SK-N-MC (cell line): Measurements from ENCODE around the gene CFAP299.
"Not testable (repeated sequence)": the region's sequence is repeated elsewhere in the genome, so short reads cannot be mapped to it uniquely, and the experiment has no call there.

ENCODE experiments used
- DNase-seq: peaks from one replicate; pipeline ENCODE4 v3.0.0-alpha.2; 2011; ENCODE audit warnings: low read depth, low spot score
- H3K27ac ChIP-seq: fragments of 200-600 bp; sonication (generic); 2 replicates; pipeline ENCODE4 v1.5.1; 2016; ENCODE audit warnings: mixed run types
- H3K36me3 ChIP-seq: fragments of 200-600 bp; sonication (generic); 2 replicates; pipeline ENCODE4 v1.6.1; 2017; ENCODE audit warnings: antibody characterized with exemption, low read length, mixed read lengths; ENCODE audit not compliant: insufficient read depth
- H3K4me3 ChIP-seq: fragments of 200-600 bp; sonication (generic); 2 replicates; pipeline ENCODE4 v1.5.1; 2016
- H3K9ac ChIP-seq: fragments of 200-600 bp; sonication (generic); 2 replicates; pipeline ENCODE4 v1.8.0; 2017; ENCODE audit warnings: mixed run types, mixed read lengths; ENCODE audit not compliant: insufficient read length
- H3K9me3 ChIP-seq: fragments of 200-600 bp; sonication (generic); 2 replicates; pipeline ENCODE4 v1.6.1; 2017; ENCODE audit warnings: low read depth, mild to moderate bottlenecking, antibody characterized with exemption, low read length, moderate library complexity, mixed read lengths
- EZH2 ChIP-seq: fragments of 200-600 bp; sonication (generic); IDR thresholded peaks from one replicate; pipeline ENCODE4 v1.6.1; 2017; ENCODE audit warnings: antibody characterized with exemption
- FOXP2 ChIP-seq: optimal IDR thresholded peaks from 2 replicates; pipeline ENCODE3; 2011; ENCODE audit warnings: mild to moderate bottlenecking, moderate library complexity; ENCODE audit not compliant: insufficient read depth; ENCODE audit errors: extremely low read length, control extremely low read depth
- POLR2AphosphoS5 ChIP-seq: IDR thresholded peaks from 2 replicates; pipeline ENCODE4 v1.6.1; 2012; ENCODE audit warnings: mild to moderate bottlenecking, low read depth, low read length, borderline replicate concordance

The CFAP299 gene

GRCh38 chr4:80340036-80340435, 4.5 kb downstream of the CFAP299 start:
- no peak for DNase-seq
- Histone ChIP-seq H3K9me3 (no peaks in the 10 kb centered on the region), H3K27ac (no peak overlapping the region), H3K36me3 (no peaks in the 10 kb centered on the region), H3K4me3 (no peak overlapping the region), H3K9ac (no peak overlapping the region)
- TF ChIP-seq EZH2, result no peak
- TF ChIP-seq FOXP2, result no peak
- TF ChIP-seq POLR2AphosphoS5, result no peak

GRCh38 chr4:80342684-80343083, 7.2 kb downstream of the CFAP299 start:
- DNase-seq, H3K4me3 ChIP-seq, H3K36me3 ChIP-seq, H3K9me3 ChIP-seq, H3K9ac ChIP-seq, H3K27ac ChIP-seq: not testable (repeated sequence)

- DNase-seq, result no peak
- Histone ChIP-seq H3K9ac (no peak overlapping the region), H3K9me3 (no peaks in the 10 kb centered on the region), H3K4me3 (no peak overlapping the region), H3K36me3 (no peaks in the 10 kb centered on the region), H3K27ac (no peak overlapping the region)
- TF ChIP-seq POLR2AphosphoS5 (no peak), EZH2 (no peak), FOXP2 (no peak)
These were observed 8.4 kb downstream of the CFAP299 start for GRCh38 chr4:80343887-80344286.

DNA sequence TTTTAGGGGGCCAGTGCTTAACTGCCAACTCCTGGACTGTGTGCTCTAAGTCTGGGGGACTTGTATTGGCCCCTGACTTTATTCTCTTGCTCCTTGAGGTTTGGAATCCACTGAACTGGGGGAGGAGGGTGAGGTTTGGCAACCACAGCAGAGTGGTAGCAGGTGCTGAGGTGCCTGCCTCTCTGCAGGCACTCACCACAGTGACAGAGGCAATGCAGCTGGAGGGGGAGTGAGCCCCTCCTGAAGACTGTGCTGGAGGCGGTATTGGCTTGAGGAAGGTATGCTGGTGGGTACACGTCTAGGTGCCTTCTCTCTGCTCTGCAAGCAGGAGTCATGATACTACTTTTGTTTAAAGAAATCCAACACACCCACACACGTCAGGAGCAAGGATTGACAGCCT, 24.6 kb downstream of the CFAP299 start:
- no peaks in the 10 kb centered on the region for H3K36me3 ChIP-seq
- H3K9ac ChIP-seq, result no peak overlapping the region
- no peak overlapping the region for H3K27ac ChIP-seq
- DNase-seq, result no peak
- H3K4me3 ChIP-seq, result no peak overlapping the region
- no peak for TF ChIP-seq EZH2
- no peak for TF ChIP-seq FOXP2
- no peak for TF ChIP-seq POLR2AphosphoS5
- no peaks in the 10 kb centered on the region for H3K9me3 ChIP-seq

GRCh38 chr4:80360900-80361299, 25.4 kb downstream of the CFAP299 start:
- no peak for DNase-seq
- no peak overlapping the region for H3K27ac ChIP-seq
- H3K4me3 ChIP-seq, result no peak overlapping the region
- no peak overlapping the region for H3K9ac ChIP-seq
- TF ChIP-seq POLR2AphosphoS5 (no peak), EZH2 (no peak), FOXP2 (no peak)
- no peaks in the 10 kb centered on the region for H3K36me3 ChIP-seq
- H3K9me3 ChIP-seq, result no peaks in the 10 kb centered on the region

DNA sequence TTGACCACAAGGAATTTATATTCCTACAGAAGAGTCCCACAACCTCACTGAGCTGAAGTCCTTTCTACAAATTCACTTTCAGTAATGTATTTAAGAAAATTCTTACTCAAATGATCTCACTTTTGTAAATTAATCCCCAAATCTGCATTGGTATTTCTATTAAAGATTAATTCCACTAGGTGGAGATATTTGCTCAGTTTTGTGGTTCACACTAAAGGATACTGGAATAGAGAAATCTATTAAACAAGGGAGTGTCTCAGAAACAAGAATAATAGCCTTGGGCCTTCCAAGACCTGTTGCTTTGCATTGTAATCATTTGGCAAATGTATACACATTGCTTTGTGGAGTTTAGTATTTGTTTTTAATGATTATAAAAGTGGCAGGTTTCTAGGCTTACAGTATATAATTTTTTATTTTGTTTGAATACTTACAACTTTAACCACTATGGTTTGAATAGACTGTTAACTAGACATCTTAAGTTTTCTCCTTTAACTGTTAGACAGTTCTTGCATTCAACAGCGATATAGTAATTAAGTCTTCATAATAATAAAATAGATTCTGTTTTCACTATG, 25.9 kb downstream of the CFAP299 start:
- TF ChIP-seq EZH2 (no peak), FOXP2 (no peak), POLR2AphosphoS5 (no peak)
- Histone ChIP-seq H3K9me3 (no peaks in the 10 kb centered on the region), H3K4me3 (no peak overlapping the region), H3K27ac (no peak overlapping the region), H3K36me3 (no peaks in the 10 kb centered on the region), H3K9ac (no peak overlapping the region)
- peak; percentile 39 for DNase-seq

GRCh38 chr4:80362578-80363181, 27.1 kb downstream of the CFAP299 start:
- no peak for TF ChIP-seq FOXP2
- no peak overlapping the region for H3K9ac ChIP-seq
- H3K4me3 ChIP-seq, result no peak overlapping the region

GRCh38 chr4:80365928-80366327, 30.4 kb downstream of the CFAP299 start:
- H3K9ac ChIP-seq, result no peak overlapping the region
- TF ChIP-seq EZH2, result no peak
- no peak for TF ChIP-seq FOXP2
- no peak for TF ChIP-seq POLR2AphosphoS5
- peak; percentile 44 for DNase-seq
- H3K36me3 ChIP-seq, result no peaks in the 10 kb centered on the region
- H3K4me3 ChIP-seq, result no peak overlapping the region
- no peak overlapping the region for H3K27ac ChIP-seq
- no peaks in the 10 kb centered on the region for H3K9me3 ChIP-seq

More at GRCh38 chr4:80362578-80363181, 27.1 kb downstream of the CFAP299 start:
- Histone ChIP-seq H3K9me3 (no peaks in the 10 kb centered on the region), H3K36me3 (no peaks in the 10 kb centered on the region), H3K27ac (no peak overlapping the region)
- peak; percentile 16 for DNase-seq

- Histone ChIP-seq H3K36me3 (no peaks in the 10 kb centered on the region), H3K4me3 (no peak overlapping the region), H3K27ac (no peak overlapping the region), H3K9ac (no peak overlapping the region), H3K9me3 (no peaks in the 10 kb centered on the region)
- no peak for DNase-seq
- TF ChIP-seq FOXP2 (no peak), POLR2AphosphoS5 (no peak), EZH2 (no peak)
These were observed 32.2 kb downstream of the CFAP299 start for GRCh38 chr4:80367737-80368136.
